Measurements from ENCODE around the gene PRKG1.

GRCh38 chr10:51786016-51786683 lies 711.9 kb downstream of the PRKG1 start:
- TF ChIP-seq EZH2 (IDR thresholded peaks at IDR 0.05) (no peak), CTCF (IDR thresholded peaks at IDR 0.05) (no peak)
